Neural cell (in vitro differentiated cells): ENCODE data around the gene PLEKHA1. TPM values are rescaled to one million over a fixed set of nuclear protein-coding genes. Genes with fewer than 3 reads are reported as not detected.

Experiments used
- H2AFZ ChIP-seq: fragments of 200-600, 300-800 bp; sonication (generic), shearing (Covaris generic); 2 replicates; pipeline ENCODE4 v1.6.0; 2014; ENCODE audit warnings: low read depth, mild to moderate bottlenecking, antibody characterized with exemption, low read length, moderate library complexity
- H3F3A ChIP-seq: fragments of 200-600 bp; shearing (Covaris generic); 2 replicates; pipeline ENCODE4 v1.6.1; 2016; ENCODE audit warnings: mild to moderate bottlenecking, moderate library complexity, mixed read lengths, antibody characterized with exemption, low read length; ENCODE audit not compliant: insufficient read depth, poor library complexity, severe bottlenecking
- H3K27ac ChIP-seq: fragments of 200-600, 300-800 bp; sonication (generic), shearing (Covaris generic); 2 replicates; pipeline ENCODE4 v1.5.1; 2014; ENCODE audit warnings: mild to moderate bottlenecking, low read length, moderate library complexity
- H3K27me3 ChIP-seq: fragments of 300-800, 200-600 bp; sonication (generic), shearing (Covaris generic); 2 replicates; pipeline ENCODE4 v1.6.0; 2014; ENCODE audit warnings: mild to moderate bottlenecking, low read depth, low read length, moderate library complexity; ENCODE audit not compliant: insufficient read depth
- H3K36me3 ChIP-seq: fragments of 300-800, 200-600 bp; sonication (generic), shearing (Covaris generic); 2 replicates; pipeline ENCODE4 v1.5.1; 2014; ENCODE audit warnings: mild to moderate bottlenecking, antibody characterized with exemption, low read length, moderate library complexity; ENCODE audit not compliant: insufficient read depth
- H3K4me2 ChIP-seq: fragments of 300-800, 200-600 bp; sonication (generic), shearing (Covaris generic); 2 replicates; pipeline ENCODE4 v1.6.0; 2014; ENCODE audit warnings: mild to moderate bottlenecking, low read length
- H3K4me3 ChIP-seq: fragments of 300-800, 200-600 bp; sonication (generic), shearing (Covaris generic); 2 replicates; pipeline ENCODE4 v1.5.1; 2014; ENCODE audit warnings: mild to moderate bottlenecking, low read length, moderate library complexity
- H3K79me2 ChIP-seq: fragments of 200-600 bp; shearing (Covaris generic); replicated peaks from 2 replicates; pipeline ENCODE4 v1.6.0; 2014; ENCODE audit warnings: mild to moderate bottlenecking, low read length, moderate library complexity; ENCODE audit not compliant: insufficient read depth
- H3K9ac ChIP-seq: fragments of 300-800, 200-600 bp; sonication (generic), shearing (Covaris generic); 2 replicates; pipeline ENCODE4 v1.6.1; 2016; ENCODE audit warnings: mild to moderate bottlenecking, low read length, mixed read lengths
- H3K9me2 ChIP-seq: fragments of 200-600 bp; shearing (Covaris generic); 2 replicates; pipeline ENCODE4 v1.6.1; 2016; ENCODE audit warnings: mild to moderate bottlenecking, low read length, mixed read lengths; ENCODE audit not compliant: insufficient read depth
- H3K9me3 ChIP-seq: fragments of 200-600, 300-800 bp; sonication (generic), shearing (Covaris generic); 2 replicates; pipeline ENCODE4 v1.6.1; 2016; ENCODE audit warnings: mild to moderate bottlenecking, mixed run types, low read length, moderate library complexity, mixed read lengths
- H4K20me1 ChIP-seq: fragments of 200-600 bp; shearing (Covaris generic); 2 replicates; pipeline ENCODE4 v1.6.1; 2016; ENCODE audit warnings: mild to moderate bottlenecking, mixed run types; ENCODE audit not compliant: insufficient read depth
- EP300 ChIP-seq: fragments of 450-650 bp; conservative IDR thresholded peaks from 2 replicates; pipeline ENCODE4 v1.6.1; 2014; ENCODE audit warnings: antibody characterized with exemption, mild to moderate bottlenecking, moderate library complexity; ENCODE audit not compliant: poor library complexity, severe bottlenecking
- EZH2 ChIP-seq: fragments of 200-600, 300-800 bp; shearing (Covaris generic), sonication (generic); IDR thresholded peaks from 2 replicates; pipeline ENCODE4 v1.6.1; 2014; ENCODE audit warnings: antibody characterized with exemption, low read length, borderline replicate concordance, mild to moderate bottlenecking; ENCODE audit not compliant: insufficient read depth, poor library complexity, severe bottlenecking
- MXI1 ChIP-seq: fragments of 450-650 bp; conservative IDR thresholded peaks from 2 replicates; pipeline ENCODE4 v1.6.1; 2014; ENCODE audit warnings: antibody characterized with exemption, mild to moderate bottlenecking; ENCODE audit not compliant: poor library complexity, severe bottlenecking
- POLR2AphosphoS5 ChIP-seq: IDR thresholded peaks from 2 replicates; pipeline ENCODE4 v1.6.1; 2012
- RAD21 ChIP-seq: fragments of 450-650 bp; conservative IDR thresholded peaks from 2 replicates; pipeline ENCODE4 v1.6.1; 2014; ENCODE audit warnings: antibody characterized with exemption, mild to moderate bottlenecking, moderate library complexity
- SMC3 ChIP-seq: fragments of 450-650 bp; conservative IDR thresholded peaks from 2 replicates; pipeline ENCODE4 v1.6.1; 2014; ENCODE audit warnings: antibody characterized with exemption, mild to moderate bottlenecking, moderate library complexity; ENCODE audit not compliant: poor library complexity
- TAF1 ChIP-seq: IDR thresholded peaks from 2 replicates; pipeline ENCODE4 v1.6.1; 2012; ENCODE audit warnings: low read depth
- polyA plus RNA-seq: library from polyadenylated mRNA; depleted of rRNA; stranded (reverse); fragments of >200 nt; gene quantifications from 2 replicates; pipeline ENCODE4 v1.2.3, GENCODE V29; 2014
- TF ChIP-seq, protein P1 (sequence below): fragments of 450-650 bp; IDR thresholded peaks from 2 replicates; pipeline ENCODE4 v1.5.1; 2014; ENCODE audit warnings: antibody characterized with exemption, mild to moderate bottlenecking, moderate library complexity; ENCODE audit not compliant: poor library complexity, severe bottlenecking
- TF ChIP-seq, protein P2 (sequence below): IDR thresholded peaks from 2 replicates; pipeline ENCODE4 v1.6.1; 2012; ENCODE audit warnings: borderline replicate concordance

Gene PLEKHA1
- polyA plus RNA-seq, 1 donor from 2014 or later, result 91.9 TPM

DNA sequence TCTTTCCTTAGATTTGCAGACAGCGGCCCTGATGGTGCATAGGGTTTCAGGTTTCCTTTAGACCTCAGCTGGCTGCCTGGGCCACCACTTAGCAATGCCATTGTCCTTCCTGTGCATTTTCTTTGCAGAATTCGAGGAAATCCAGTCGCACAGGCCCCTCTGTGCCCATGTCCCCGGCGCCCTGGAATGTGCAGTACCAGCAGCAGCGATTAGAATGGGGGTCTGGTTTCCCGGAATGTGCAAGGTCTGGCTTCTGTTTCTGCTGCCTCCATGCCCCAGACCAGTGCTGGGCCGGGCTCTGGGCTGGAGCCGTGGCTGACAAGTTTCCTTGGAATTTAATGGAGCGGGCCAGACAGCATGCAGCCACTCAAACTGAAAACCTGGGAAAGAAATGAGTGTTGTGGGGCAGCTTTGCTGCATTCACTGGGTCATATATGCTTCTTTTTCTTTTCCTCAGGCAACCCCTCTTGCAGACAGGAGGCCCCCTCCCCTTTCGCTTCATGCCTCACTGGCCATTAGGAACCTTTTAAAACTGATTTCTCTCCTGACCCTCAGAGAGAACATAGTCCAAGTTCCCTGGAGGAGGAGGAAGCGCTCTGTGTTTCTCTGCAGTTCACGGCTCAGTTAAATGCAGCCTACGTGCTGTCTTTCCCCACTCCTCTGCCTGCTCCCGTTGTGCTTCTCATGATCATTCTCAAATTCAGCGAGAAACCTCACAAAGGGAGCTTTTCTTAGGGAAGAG is 101.3 kb downstream of the PLEKHA1 start:
- H3K27ac ChIP-seq, result no peak overlapping the region
- H3K9me3 ChIP-seq, result no peaks in the 10 kb centered on the region
- no peaks in the 10 kb centered on the region for H3K27me3 ChIP-seq
- H3K36me3 ChIP-seq, result no peaks in the 10 kb centered on the region
- no peak overlapping the region for H3K9ac ChIP-seq
- no peak overlapping the region for H2AFZ ChIP-seq
- no peak overlapping the region for H3K4me3 ChIP-seq
- H3K9me2 ChIP-seq, result no peaks in the 10 kb centered on the region
- TF ChIP-seq TAF1, result no peak
- TF ChIP-seq EP300, result no peak
- TF ChIP-seq MXI1, result no peak
- no peak for TF ChIP-seq EZH2
- TF ChIP-seq POLR2AphosphoS5, result no peak
- TF ChIP-seq SMC3, result no peak
- TF ChIP-seq, protein P1, sequence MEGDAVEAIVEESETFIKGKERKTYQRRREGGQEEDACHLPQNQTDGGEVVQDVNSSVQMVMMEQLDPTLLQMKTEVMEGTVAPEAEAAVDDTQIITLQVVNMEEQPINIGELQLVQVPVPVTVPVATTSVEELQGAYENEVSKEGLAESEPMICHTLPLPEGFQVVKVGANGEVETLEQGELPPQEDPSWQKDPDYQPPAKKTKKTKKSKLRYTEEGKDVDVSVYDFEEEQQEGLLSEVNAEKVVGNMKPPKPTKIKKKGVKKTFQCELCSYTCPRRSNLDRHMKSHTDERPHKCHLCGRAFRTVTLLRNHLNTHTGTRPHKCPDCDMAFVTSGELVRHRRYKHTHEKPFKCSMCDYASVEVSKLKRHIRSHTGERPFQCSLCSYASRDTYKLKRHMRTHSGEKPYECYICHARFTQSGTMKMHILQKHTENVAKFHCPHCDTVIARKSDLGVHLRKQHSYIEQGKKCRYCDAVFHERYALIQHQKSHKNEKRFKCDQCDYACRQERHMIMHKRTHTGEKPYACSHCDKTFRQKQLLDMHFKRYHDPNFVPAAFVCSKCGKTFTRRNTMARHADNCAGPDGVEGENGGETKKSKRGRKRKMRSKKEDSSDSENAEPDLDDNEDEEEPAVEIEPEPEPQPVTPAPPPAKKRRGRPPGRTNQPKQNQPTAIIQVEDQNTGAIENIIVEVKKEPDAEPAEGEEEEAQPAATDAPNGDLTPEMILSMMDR, result no peak
- TF ChIP-seq, protein P2, sequence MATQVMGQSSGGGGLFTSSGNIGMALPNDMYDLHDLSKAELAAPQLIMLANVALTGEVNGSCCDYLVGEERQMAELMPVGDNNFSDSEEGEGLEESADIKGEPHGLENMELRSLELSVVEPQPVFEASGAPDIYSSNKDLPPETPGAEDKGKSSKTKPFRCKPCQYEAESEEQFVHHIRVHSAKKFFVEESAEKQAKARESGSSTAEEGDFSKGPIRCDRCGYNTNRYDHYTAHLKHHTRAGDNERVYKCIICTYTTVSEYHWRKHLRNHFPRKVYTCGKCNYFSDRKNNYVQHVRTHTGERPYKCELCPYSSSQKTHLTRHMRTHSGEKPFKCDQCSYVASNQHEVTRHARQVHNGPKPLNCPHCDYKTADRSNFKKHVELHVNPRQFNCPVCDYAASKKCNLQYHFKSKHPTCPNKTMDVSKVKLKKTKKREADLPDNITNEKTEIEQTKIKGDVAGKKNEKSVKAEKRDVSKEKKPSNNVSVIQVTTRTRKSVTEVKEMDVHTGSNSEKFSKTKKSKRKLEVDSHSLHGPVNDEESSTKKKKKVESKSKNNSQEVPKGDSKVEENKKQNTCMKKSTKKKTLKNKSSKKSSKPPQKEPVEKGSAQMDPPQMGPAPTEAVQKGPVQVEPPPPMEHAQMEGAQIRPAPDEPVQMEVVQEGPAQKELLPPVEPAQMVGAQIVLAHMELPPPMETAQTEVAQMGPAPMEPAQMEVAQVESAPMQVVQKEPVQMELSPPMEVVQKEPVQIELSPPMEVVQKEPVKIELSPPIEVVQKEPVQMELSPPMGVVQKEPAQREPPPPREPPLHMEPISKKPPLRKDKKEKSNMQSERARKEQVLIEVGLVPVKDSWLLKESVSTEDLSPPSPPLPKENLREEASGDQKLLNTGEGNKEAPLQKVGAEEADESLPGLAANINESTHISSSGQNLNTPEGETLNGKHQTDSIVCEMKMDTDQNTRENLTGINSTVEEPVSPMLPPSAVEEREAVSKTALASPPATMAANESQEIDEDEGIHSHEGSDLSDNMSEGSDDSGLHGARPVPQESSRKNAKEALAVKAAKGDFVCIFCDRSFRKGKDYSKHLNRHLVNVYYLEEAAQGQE, result no peak
- TF ChIP-seq RAD21, result no peak
- no peaks in the 10 kb centered on the region for H3K79me2 ChIP-seq
- no peak overlapping the region for H3K4me2 ChIP-seq
- H4K20me1 ChIP-seq, result no peaks in the 10 kb centered on the region
- no peaks in the 10 kb centered on the region for H3F3A ChIP-seq

DNA sequence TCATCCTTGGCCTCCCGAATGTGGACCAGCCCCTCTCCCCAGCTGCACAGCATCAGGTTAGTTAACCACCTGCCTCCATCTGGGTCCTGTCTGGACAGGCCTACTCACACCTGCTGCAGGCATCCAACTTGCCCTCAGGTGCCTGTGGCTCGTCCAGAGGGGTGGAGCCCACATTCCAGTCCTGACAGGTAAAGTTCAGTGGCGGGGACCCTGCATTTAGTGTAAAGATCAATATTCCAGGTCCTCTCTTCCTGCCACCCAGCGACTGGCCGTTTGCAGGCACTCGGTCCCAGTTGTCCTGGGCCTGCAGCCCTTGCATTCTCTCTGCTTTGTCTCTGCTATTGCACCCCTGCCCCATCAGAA is 101.8 kb downstream of the PLEKHA1 start:
- Histone ChIP-seq H3K27me3 (no peaks in the 10 kb centered on the region), H3K9ac (no peak overlapping the region), H3K79me2 (no peaks in the 10 kb centered on the region), H3F3A (no peaks in the 10 kb centered on the region), H3K27ac (no peak overlapping the region), H3K4me2 (no peak overlapping the region), H4K20me1 (no peaks in the 10 kb centered on the region), H3K9me3 (no peaks in the 10 kb centered on the region), H3K4me3 (no peak overlapping the region), H2AFZ (no peak overlapping the region), H3K9me2 (no peaks in the 10 kb centered on the region), H3K36me3 (no peaks in the 10 kb centered on the region)
- no peak for TF ChIP-seq RAD21
- no peak for TF ChIP-seq EZH2
- TF ChIP-seq EP300, result no peak
- TF ChIP-seq, protein P1, result no peak
- no peak for TF ChIP-seq MXI1
- no peak for TF ChIP-seq SMC3
- no peak for TF ChIP-seq TAF1
- TF ChIP-seq, protein P2, result no peak
- no peak for TF ChIP-seq POLR2AphosphoS5
